Measurements from ENCODE around the gene KDSR. TPM values are rescaled to one million over a fixed set of nuclear protein-coding genes. Genes with fewer than 3 reads are reported as not detected.

The KDSR gene
- total RNA-seq, 1 donor from 2014 or later: 208 TPM

GRCh38 chr18:63302636-63303405 is 64.2 kb downstream of the KDSR start:
- Histone ChIP-seq H3K36me3 (no peaks in the 10 kb centered on the region), H3K4me1 (peaks cover 0 to 16% of the 10 kb centered on the region in 2 donors), H3K9me3 (no peaks in the 10 kb centered on the region), H3K27me3 (no peaks in the 10 kb centered on the region), H3K27ac (peak overlapping the region; percentile 6 to 45), H3K4me3 (no peak overlapping the region)
- no peak for TF ChIP-seq CTCF (IDR thresholded peaks at IDR 0.05)
- DNase-seq (ENCODE audit: low spot score in 2 of 2): no peak
- intact Hi-C loops (cut with DNase I): loop anchor here (5.0 kb wide), 1 partner anchor 41 kb away; no protein-coding TSS in a partner anchor

- no peak for TF ChIP-seq CTCF (IDR thresholded peaks at IDR 0.05)
- intact Hi-C loops (cut with DNase I): loop anchor here (5.0 kb wide), 1 partner anchor 40 kb away; no protein-coding TSS in a partner anchor
These were observed 64.8 kb downstream of the KDSR start for GRCh38 chr18:63302220-63302619.

GRCh38 chr18:63301434-63301833 is 65.6 kb downstream of the KDSR start:
- no peaks in the 10 kb centered on the region for H3K9me3 ChIP-seq
- intact Hi-C loops (cut with DNase I): loop anchor here (5.0 kb wide), 1 partner anchor 39 kb away; no protein-coding TSS in a partner anchor
- H3K4me3 ChIP-seq: no peak overlapping the region
- H3K36me3 ChIP-seq: no peaks in the 10 kb centered on the region
- no peaks in the 10 kb centered on the region for H3K27me3 ChIP-seq
- no peak for TF ChIP-seq CTCF (IDR thresholded peaks at IDR 0.05)
- peaks cover 0 to 19% of the 10 kb centered on the region in 2 donors for H3K4me1 ChIP-seq
- peak in 1 of 2 donors; percentile 77 for DNase-seq (ENCODE audit: low spot score in 2 of 2)
- no peak overlapping the region for H3K27ac ChIP-seq

More at GRCh38 chr18:63302220-63302619, 64.8 kb downstream of the KDSR start:
- H3K4me1 ChIP-seq: peaks cover 0 to 19% of the 10 kb centered on the region in 2 donors
- H3K36me3 ChIP-seq: no peaks in the 10 kb centered on the region
- H3K27ac ChIP-seq: peak overlapping the region; percentile 6 to 40
- H3K9me3 ChIP-seq: no peaks in the 10 kb centered on the region
- no peak for DNase-seq (ENCODE audit: low spot score in 2 of 2)
- no peak overlapping the region for H3K4me3 ChIP-seq
- H3K27me3 ChIP-seq: no peaks in the 10 kb centered on the region

GRCh38 chr18:63299837-63300745 is 66.9 kb downstream of the KDSR start:
- H3K4me1 ChIP-seq: peaks cover 0 to 19% of the 10 kb centered on the region in 2 donors
- TF ChIP-seq CTCF (IDR thresholded peaks at IDR 0.05): no peak
- intact Hi-C loops (cut with DNase I): loop anchor here (5.0 kb wide), 1 partner anchor 38 kb away; no protein-coding TSS in a partner anchor
- DNase-seq (ENCODE audit: low spot score in 2 of 2): no peak
- H3K27me3 ChIP-seq: no peaks in the 10 kb centered on the region
- H3K27ac ChIP-seq: no peak overlapping the region
- no peak overlapping the region for H3K4me3 ChIP-seq
- H3K36me3 ChIP-seq: no peaks in the 10 kb centered on the region
- H3K9me3 ChIP-seq: no peaks in the 10 kb centered on the region

- H3K27me3 ChIP-seq: no peaks in the 10 kb centered on the region
- no peak for TF ChIP-seq CTCF (IDR thresholded peaks at IDR 0.05)
- intact Hi-C loops (cut with DNase I): no loop called here
- no peaks in the 10 kb centered on the region for H3K36me3 ChIP-seq
- H3K27ac ChIP-seq: no peak overlapping the region
- H3K9me3 ChIP-seq: no peaks in the 10 kb centered on the region
- H3K4me1 ChIP-seq: peaks cover 0 to 24% of the 10 kb centered on the region in 2 donors
- no peak for DNase-seq (ENCODE audit: low spot score in 2 of 2)
- H3K4me3 ChIP-seq: no peak overlapping the region
These were observed 68.3 kb downstream of the KDSR start for GRCh38 chr18:63298400-63299365.
